Omental fat pad (tissue), 4 donors: Measurements from ENCODE around the gene INSL6. TPM values are rescaled to one million over a fixed set of nuclear protein-coding genes. Genes with fewer than 3 reads are reported as not detected.

Experiments used
- ATAC-seq: fragments of 150-250 bp; one replicate; pipeline ENCODE4 v1.9.1; 2016; ENCODE audit warnings: mild to moderate bottlenecking, moderate library complexity; ENCODE audit not compliant: low FRiP score
- DNase-seq: peaks from one replicate; pipeline ENCODE4 v3.0.0-alpha.2; 2019; ENCODE audit warnings: low spot score
- small RNA-seq: library from RNA; depleted of rRNA; stranded (forward); fragments of <200 nt; gene quantifications from one replicate; pipeline ENCODE3, GENCODE V24; 2016
- total RNA-seq, 4 donors: library from RNA; depleted of rRNA; stranded (reverse); fragments of >200 nt; gene quantifications; one replicate each; pipeline ENCODE4 v1.1.0, GENCODE V29; 2016
- TF ChIP-seq, protein P1 (sequence below), 3 donors: fragments of 450-650 bp; IDR thresholded peaks; one replicate each; pipeline ENCODE4 v1.5.1; 2016 to 2017; ENCODE audit warnings: antibody characterized with exemption in 3 of 3, mild to moderate bottlenecking in 3 of 3, moderate library complexity in 2 of 3

INSL6 gene
- total RNA-seq, 4 donors from 2014 or later = not detected

DNA sequence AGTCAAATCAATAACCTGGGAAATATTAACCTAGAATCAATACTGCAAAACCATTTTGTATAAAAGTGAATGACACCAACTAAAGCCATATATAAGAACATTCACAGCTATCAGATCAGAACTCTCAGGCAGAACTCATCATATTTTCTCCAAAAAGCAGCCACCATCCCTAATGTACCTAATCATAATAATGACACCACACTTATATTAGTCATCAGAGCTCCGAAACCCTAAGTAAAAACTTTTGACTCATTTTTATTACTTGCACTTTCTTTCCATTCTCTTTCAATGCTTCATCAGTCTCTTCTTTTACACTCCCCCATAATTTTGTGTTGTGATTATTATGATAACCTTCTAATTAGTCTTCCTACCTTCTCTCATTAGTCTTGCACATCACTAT is 45.3 kb downstream of the INSL6 start:
- TF ChIP-seq, protein P1, sequence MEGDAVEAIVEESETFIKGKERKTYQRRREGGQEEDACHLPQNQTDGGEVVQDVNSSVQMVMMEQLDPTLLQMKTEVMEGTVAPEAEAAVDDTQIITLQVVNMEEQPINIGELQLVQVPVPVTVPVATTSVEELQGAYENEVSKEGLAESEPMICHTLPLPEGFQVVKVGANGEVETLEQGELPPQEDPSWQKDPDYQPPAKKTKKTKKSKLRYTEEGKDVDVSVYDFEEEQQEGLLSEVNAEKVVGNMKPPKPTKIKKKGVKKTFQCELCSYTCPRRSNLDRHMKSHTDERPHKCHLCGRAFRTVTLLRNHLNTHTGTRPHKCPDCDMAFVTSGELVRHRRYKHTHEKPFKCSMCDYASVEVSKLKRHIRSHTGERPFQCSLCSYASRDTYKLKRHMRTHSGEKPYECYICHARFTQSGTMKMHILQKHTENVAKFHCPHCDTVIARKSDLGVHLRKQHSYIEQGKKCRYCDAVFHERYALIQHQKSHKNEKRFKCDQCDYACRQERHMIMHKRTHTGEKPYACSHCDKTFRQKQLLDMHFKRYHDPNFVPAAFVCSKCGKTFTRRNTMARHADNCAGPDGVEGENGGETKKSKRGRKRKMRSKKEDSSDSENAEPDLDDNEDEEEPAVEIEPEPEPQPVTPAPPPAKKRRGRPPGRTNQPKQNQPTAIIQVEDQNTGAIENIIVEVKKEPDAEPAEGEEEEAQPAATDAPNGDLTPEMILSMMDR (IDR thresholded peaks at IDR 0.05) = no peak
- DNase-seq (no peak), ATAC-seq (no peak)

DNA sequence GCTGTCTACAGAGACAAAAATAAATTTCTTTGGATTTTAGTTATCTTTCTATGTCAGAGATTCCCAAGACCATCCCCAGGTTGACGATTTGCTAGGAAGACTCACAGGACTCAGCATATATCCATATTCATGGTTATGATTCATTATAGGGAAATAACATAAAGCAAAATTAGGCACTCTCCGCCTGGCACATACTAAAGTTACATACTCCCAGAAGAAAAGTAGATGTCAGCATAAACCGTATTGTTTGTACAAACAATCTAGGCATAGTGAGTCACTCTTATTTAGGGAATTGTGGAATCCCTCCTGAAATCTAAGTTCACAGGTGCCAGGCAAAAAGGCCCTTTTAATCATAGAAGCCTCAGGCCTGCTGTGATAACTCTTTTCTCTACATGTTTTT is 62.9 kb downstream of the INSL6 start:
- ATAC-seq = no peak
- TF ChIP-seq, protein P1 (IDR thresholded peaks at IDR 0.05) = no peak
- no peak for DNase-seq

- TF ChIP-seq, protein P1 (IDR thresholded peaks at IDR 0.05) = no peak
- ATAC-seq (no peak), DNase-seq (no peak)
These were observed 63.3 kb downstream of the INSL6 start for GRCh38 chr9:5122116-5122515.

- TF ChIP-seq, protein P1 (IDR thresholded peaks at IDR 0.05) = no peak
- peak; percentile 32 for ATAC-seq
- no peak for DNase-seq
These were observed 71.3 kb downstream of the INSL6 start for GRCh38 chr9:5113994-5114748.

Small RNAs within 50 kb of the gene (small RNA-seq; reads per million reads assigned to genes)
- not detected for gene AL133547.1

Other genes starting within 250 kb of the INSL6 start
- 10 to 100 TPM; 19.6 to 50.4 (median 30.1) TPM for gene JAK2, start 200.4 kb downstream of the INSL6 start, total RNA-seq
- gene INSL4, start 45.8 kb upstream of the INSL6 start, total RNA-seq = not detected
- gene RLN2, start 119.1 kb upstream of the INSL6 start, total RNA-seq = not detected
- not detected for gene RLN1, start 154.2 kb upstream of the INSL6 start, total RNA-seq